ENCODE measurements around the gene NDC1.
A peak's percentile ranks its signal among the peaks of the same experiment; 100 is the strongest.
"Not testable (repeated sequence)": the region's sequence is repeated elsewhere in the genome, so short reads cannot be mapped to it uniquely, and the experiment has no call there.

Gene NDC1, protein sequence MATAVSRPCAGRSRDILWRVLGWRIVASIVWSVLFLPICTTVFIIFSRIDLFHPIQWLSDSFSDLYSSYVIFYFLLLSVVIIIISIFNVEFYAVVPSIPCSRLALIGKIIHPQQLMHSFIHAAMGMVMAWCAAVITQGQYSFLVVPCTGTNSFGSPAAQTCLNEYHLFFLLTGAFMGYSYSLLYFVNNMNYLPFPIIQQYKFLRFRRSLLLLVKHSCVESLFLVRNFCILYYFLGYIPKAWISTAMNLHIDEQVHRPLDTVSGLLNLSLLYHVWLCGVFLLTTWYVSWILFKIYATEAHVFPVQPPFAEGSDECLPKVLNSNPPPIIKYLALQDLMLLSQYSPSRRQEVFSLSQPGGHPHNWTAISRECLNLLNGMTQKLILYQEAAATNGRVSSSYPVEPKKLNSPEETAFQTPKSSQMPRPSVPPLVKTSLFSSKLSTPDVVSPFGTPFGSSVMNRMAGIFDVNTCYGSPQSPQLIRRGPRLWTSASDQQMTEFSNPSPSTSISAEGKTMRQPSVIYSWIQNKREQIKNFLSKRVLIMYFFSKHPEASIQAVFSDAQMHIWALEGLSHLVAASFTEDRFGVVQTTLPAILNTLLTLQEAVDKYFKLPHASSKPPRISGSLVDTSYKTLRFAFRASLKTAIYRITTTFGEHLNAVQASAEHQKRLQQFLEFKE

DNA sequence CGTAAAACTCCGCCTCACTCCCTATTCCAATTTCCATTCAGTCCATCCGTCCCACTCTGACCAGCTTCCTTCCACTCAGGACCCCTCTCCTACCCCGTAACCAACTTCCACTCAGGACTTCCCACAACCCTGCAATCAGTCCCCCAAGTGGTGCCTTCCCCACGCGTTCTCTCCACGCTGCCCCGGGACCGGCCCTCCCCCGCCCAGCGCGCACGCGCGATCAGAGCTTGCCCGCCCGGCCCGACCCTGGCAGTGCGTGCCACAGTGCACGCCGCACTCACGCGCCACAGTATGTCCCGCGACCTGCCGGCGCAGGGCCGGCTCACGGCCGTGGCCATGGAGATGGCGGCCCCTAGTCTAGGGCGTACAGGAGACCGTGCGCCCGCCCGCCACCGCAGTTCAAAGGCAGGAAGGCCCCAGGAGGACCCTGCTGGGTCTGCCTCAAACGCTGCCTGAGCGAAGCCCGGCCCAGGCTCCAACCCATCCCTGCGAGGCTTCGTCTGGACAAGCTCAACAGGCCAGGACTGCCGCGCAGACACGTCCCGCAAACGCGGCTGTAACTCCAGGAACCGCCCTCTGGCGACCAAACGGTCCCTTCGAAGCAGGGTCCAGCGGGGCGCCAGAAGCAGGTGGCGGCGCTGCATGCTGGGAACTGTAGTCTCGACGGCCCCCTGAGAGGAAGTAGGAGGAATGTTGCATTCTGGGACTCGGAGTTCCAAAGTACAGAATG lies at the start of gene NDC1:
NDC1 (minus strand) TSS at position 373 of the 730 bp plus-strand sequence; CDS start at position 338, 35 bp downstream.
- peak; percentile 94 for DNase-seq

DNA sequence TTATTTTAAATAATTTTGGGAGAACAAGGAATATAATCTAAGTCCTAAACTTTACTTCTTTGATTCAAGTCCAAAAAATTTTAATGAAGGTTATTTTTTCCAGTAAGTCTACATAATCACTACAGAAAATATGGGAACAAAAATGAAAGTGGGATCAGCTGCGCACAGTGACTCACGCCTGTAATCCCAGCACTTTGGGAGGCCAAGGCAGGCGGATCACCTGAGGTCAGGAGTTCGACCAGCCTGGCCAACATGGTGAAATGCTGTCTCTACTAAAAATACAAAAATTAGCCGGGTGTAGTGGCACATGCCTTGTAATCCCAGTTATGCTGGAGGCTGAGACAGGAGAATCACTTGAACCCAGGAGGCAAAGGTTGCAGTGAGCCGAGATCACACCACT lies 45.5 kb upstream of the NDC1 start:
- DNase-seq = not testable (repeated sequence)

DNA sequence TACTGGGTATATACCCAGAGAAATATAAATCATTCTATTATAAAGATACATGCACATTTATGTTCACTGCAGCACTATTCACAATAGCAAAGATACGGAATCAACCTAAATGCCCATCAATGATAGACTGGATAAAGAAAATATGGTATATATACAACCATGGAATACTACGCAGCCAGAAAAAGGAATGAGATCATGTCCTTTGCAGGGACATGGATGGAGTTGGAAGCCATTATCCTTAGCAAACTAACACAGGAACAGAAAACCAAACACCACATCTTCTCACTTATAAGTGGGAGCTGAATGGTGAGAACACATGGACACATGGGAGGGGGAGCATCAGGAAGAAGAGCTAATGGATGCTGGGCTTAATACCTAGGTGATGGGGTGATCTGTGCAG lies 43.8 kb upstream of the NDC1 start:
- not testable (repeated sequence) for DNase-seq

DNA sequence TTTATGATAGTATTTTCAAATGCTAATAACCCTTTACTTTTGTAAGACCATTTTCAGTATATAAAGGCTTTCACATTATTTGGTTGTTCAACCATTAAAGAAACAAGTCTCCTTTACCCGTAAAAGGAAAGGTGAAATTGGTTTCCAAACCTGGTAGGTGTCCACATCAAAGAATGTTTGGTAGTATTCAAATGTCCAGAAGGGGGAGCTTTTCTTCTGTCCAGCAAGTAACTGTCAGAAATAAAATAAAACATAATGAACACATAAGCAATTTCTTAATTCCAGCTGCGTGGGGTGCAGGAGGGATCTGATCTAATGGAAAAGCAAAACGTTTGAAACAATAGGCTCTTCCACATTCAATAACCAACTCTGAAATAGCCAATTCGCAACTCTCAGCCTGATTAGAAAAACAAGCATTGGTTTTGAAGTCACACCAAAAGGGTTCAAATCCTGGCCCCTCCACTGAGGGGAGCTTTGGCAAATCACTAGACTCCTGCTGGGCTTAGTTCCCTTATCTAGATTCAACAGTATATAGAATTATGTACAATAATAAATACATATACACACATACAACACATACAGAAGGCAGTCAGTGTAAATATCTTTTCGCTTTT lies 40.5 kb upstream of the NDC1 start:
- peak; percentile 51 for DNase-seq

DNA sequence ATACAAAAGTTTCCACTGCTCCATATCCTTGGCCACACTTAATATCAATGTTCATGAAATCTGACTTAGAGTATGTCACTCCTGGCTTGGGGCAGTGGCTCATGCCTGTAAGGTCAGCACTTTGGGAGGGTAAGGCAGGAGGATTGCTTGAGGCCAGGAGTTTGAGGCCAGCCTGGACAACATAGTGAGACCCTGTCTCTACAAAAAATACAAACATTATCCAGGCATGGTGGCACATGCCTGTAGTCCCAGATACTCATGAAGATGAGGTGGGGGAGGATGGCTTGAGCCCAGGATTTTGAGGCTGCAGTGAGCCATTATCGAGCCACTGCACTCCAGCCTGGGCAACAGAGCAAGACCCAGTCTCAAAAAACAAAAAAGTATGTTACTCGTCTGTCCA lies 37.1 kb upstream of the NDC1 start:
- DNase-seq = not testable (repeated sequence)

DNA sequence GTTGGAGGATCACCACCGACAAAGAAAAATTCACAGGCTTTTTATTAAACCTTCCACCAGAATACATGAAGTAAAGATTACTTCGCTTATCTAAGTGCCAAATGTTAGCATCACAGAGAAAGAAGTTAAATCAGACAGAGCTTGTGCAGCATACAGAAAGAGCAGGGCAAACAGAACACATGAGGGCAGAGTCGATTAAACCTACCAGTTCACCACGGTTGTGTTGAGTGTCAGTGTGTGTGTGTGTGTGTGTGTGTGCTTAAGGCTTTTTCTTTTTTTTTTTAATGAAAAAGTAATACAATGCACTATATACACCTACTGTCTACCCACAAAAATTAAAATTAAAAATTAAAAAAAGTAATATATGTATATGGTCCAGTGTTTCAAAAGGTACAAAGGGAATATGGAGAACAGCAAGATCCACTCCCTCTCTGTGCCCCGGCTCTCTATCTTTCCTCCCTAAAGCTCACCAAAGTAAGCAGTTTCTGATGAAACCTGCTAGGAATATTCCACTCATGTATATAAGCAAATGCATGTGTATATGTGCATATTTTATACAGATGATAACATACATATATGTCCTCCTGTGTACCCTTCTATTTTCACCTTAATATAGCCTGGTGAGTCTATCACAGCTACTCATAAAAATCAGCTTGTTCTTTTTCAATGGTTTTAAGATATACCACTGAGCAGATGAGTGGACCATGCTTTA lies 33.8 kb upstream of the NDC1 start:
- DNase-seq = no peak

DNA sequence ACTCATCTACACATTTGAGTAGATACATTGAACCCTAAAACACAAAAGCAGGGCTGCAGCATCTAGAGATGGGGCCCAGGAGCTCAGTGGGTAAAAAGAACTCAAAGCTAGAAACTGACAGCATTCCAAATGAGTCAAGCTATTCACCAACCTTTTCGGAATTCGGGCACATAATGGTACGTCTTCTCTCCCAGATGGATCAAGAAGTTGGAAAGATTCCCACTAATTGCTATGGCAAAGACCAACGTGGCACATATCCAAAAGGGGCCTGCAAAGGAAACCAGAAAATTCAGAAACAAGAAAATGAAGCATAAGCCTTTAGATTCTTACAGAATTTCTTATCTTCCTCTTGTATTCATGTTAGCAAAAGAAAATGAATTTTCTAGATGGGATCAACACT lies 33.1 kb upstream of the NDC1 start:
- DNase-seq = no peak

DNA sequence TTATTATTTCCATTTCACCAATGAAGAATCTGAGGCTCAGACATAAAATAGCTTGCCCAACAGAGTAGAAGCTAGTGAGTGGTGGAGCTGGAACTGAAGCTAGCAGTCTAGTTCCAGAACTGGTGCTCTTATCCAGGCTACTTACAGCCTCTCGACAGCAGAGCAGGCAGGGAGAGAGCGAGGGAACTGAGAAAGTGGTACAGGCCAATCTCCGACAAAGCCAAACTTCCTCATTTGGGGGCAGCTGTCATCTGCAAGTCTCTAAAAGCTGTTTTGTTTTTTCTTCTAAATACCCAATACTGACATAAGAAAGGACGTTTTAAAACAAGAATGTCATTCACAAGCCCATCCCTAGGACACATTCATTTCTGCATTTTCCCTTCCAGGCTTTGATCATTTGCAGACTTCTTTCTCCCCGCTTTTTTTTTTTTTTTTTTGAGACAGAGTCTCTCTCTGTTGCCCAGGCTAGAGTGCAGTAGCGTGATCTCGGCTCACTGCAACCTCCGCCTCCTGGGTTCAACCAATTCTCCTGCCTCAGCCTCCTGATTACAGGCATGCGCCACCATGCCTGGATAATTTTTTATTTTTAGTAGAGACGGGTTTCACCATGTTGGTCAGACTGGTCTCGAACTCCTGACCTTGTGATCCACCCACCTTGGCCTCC lies 31.5 kb upstream of the NDC1 start:
- DNase-seq = no peak

DNA sequence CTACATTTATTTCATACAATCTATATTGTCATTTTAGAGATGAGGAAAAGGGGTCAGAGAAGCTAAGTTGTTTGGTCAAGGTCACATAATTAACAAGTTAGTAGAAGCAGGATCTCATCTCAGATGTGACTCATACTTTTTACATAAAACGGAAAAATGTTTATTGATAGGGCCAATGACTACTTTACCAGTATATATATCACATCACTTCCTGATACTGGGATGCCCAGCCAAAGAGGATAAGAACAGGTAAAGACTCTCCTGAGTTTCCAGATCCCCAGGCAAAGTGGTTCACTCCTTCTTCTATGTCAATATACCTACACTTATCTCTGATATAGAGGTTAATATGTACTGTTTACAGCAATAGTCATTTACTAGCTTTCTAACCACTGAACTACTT lies 30.5 kb upstream of the NDC1 start:
- DNase-seq = no peak

DNA sequence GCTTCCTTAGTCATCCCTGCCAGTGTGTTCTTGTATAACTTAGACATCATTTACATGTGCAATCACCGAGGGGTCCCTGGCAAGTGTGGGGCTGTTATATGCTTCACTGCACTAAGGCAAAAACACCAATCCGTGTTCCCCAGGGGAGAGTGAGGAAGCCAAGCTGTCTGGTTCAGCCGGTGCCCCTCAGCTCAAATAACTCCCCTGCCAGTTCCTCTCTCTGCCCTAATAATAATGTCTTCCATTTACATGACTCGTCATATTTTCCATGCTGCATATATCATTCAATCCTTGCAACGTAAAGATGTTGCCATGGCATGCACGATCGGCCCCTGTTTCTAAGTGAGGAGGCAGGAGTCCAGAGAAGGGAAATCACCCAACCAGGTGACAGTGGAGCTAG lies 24.4 kb upstream of the NDC1 start:
- no peak for DNase-seq

DNA sequence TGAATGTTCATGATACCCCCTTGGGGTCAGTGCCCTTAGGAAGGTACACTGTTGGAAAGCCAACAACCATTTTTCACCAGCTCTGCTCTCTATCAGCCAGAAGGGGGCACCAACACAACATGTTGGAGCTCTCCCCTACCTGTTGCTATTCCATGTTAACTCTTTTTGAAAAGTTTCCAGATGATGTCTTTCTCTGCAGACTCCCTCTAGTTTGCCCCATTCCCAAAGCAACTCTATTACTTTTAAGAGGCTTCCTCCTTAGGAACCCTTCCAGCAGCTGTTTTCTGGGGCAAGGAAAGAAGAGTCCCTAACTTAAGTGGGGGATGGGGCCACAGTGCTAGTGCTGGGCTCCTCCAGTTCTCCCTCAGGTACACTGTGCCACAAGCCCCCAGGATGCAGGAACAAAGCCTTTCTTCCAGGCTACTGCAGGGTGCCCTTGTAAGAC lies 22.9 kb upstream of the NDC1 start:
- peak; percentile 61 for DNase-seq

DNA sequence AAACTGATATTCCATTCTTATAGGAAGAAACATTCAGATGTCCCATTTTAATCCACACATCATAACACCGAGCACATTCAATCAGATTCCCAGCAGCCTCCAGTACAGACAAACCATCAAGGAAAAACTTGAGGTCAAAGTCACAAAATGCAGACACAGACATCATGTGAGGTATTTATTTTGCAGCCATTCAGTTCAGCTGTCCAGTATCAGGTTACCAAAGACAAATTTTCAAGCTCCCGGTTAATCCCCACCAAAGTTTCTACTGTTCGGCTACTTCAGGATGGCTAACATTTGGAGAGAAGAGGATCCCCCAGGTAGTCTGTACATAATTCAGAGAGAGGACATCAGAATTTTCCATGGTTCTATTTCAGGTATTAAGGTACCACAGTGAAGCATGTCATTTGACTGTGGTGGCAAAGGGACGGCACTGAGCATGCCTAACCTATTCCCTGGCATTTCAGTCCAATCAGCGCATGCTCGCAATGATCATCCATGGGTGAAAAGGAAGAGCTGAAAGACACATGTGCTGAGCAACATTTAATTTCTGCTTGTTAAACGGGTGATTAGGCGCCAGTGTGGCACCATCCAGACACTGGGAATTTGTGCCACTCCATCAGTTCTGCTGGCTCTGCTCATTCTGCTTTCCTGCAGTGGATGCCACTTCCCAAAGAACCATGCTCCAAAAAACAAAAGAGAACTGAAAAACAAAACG lies 13.6 kb upstream of the NDC1 start:
- no peak for DNase-seq

DNA sequence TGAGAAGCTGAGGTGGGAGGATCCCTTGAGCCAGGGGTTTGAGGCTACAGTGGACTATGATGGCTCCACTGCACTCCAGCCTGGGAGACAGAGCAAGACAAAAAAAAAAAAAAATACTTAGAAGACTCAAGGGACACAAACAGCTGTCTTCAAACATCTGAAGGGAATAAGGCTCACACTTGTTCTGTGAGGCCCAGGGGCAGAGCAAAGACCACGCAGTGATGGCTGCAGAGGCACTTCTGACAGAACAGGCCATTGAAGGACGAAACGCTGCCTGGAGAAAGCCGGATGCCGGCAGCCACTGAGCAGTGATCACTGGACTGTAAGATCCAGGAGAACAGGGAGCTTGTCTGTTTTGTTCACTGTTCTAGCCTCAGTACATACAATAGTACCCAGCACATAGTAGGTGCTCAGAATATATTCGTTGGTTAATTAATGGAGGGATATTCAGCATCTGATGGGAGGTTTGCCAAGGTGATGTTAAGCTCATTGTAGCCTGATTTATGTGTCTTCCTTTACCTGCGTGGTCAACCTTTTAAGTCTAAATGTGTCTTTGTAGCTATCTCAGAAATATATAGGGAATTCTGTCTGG lies 12.1 kb upstream of the NDC1 start:
- no peak for DNase-seq

DNA sequence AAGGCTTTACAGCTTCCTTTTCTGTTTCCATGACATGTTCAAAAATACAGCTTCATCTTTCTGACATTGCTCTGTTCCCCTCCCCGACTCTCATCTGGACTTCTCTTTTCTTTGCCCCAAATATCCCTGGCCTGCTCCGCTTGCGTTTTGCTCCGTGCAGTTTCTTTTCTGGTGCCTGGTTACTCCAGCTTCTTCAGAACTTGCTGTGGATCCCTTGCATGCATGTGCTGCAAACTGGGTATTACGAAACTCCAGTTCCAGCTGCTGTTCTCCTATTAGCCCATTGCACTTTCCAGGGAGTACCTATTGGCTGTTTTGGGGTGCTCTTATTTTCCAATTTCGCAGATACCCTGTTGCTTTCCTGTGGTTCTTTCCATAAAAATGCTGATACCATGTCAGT lies 9.9 kb upstream of the NDC1 start:
- DNase-seq = no peak

DNA sequence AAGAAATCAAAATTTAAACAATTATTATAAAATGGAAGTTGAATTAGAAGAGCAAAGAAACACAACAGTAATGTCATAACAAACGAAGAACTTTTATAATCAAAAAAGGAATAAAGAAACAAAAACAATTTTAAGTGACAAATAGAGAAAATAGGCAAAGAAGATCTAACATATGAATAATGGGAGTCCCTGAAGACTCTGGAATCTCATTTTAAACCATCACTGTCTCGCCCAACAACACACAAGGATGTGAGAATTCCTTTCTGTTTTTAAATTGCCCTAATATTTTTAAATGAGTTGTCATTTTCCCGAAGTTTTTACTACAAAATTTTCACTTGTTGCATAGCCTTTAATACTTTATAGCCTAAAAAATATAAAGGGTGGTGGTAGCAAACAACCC lies 4.3 kb upstream of the NDC1 start:
- DNase-seq = no peak

DNA sequence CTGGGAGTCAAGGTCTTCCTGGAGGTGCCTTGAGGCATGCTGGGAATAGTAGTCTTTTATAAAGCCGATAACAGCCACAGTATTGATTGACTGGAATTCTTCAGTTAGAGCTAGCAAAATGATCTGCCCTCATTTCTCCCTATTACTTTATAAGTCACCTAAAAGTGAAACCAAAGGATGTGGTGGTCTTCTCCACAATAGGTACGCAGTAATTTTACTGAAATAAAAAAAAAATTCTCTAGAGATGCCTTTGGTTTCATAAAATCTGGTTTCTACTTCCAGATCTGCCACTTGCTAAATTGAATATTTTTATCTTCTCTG lies 518 bp upstream of the NDC1 start:
- no peak for DNase-seq

DNA sequence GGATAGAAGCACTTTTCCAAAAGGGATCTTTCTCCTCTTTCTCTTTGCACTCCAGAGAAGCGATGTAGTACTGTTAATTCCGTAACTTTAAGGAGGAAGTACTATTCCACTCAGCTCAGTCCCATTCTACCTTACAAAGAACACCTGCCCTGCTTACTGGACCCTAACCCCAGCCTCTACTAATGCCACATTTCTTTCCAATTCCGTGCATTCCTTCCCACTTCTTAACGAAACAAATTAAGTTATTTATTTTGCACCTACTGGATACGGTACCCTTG lies 511 bp downstream of the NDC1 start:
- DNase-seq = no peak

DNA sequence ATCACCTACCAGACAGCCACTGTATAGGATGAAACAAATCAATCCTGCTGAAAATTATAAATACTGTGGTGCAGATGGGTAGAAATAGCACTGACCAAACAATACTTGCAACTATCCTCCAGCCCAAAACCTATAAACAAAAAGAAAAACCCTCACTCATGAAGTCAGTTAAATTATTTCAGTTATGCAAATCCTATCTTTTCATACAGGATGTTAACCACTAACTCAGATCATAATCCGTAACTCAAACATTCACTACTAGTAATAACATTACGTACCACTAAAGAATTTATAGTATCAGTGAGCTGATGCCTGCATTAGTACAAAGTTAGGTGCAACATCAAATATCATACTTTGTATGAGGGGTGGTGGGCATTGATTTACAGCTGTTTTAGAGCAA lies 2.6 kb downstream of the NDC1 start:
- DNase-seq = no peak

DNA sequence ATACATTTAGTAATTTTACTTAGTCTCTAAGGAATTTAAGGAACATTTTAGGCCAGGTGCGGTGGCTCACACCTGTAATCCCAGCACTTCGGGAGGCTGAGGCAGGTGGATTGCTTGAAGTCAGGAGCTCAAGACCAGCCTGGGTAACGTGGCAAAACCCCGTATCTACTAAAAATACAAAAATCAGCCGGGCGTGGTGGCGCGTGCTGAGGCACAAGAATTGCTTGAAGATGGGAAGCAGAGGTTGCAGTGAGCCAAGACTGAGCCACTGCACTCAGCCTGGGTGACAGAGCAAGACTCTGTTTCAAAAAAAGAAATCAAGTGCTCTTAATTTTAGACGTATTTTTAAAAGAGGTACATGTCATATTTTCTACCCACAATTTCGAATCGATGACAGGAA lies 3.3 kb downstream of the NDC1 start:
- DNase-seq = no peak

DNA sequence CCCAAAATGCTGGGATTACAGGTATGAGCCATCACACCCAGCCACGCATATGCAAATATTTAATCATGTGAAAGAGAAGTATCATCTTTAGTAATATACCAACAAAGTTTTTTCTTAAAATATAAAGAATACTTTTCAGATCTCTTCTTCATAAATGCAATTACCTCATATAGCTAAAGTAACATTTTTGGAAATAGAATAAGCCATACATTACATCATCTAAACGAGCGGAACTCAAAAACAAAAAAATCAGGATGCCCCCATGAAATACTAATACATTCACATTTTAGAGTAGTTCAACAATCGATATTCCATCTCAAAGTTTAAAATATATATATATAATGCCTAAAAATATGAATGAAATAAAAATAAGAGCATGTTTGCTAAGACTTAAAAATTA lies 4.7 kb downstream of the NDC1 start:
- DNase-seq = no peak

DNA sequence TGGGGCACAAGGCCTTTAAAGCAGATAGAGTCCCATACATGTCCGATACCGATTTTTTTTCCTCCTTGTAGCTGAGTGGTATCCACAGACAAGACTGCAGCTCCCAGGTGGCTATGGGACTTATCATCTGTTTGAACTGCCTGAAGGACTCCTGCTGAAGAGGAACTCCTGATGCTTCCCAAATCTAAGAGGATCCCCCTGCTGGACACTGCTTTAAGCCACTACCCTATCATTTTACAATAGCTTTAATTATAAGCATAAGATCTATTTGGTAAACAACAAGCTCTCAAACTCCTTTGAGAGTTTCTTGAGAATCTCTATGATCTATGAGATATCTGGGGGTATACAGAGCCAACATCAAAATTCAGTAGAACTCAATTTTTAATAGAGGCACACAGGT lies 11.7 kb downstream of the NDC1 start:
- DNase-seq = no peak

DNA sequence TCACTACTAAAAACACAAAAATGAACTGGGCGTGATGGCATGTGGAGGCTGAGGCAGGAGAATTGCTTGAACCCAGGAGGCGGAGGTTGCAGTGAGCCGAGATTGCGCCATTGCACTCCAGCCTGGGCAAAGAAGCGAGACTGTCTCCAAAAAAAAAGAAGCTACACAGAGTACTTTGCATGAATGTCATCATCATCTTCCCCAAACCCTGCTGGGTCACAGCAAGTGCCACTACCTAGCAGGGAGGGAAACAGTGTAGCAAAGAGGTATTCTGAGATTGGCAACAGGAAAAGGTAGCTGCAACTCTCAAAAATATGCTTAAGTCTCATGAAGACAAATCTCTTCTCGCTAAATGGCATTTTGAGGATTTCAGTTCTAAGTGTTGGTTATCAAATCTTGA lies 12.8 kb downstream of the NDC1 start:
- DNase-seq = no peak

All from CD4-positive, alpha-beta T cell treated with Interleukin-21 for 1 hour (primary cell).